H1 (cell line): Measurements from ENCODE around the gene ARPC4. TPM values are rescaled to one million over a fixed set of nuclear protein-coding genes. Genes with fewer than 3 reads are reported as not detected.

Source experiments
- CTCF ChIA-PET: fragments of 300-600 bp; sonication (Branson Sonifier 250); formaldehyde crosslinking; loops from one replicate; lab custom pipeline; 2021; ENCODE audit not compliant: partially characterized antibody; lab: Charles Lee
- POLR2A ChIA-PET: fragments of 300-600 bp; sonication (Branson Sonifier 250); formaldehyde crosslinking; loops from one replicate; lab custom pipeline; 2021; ENCODE audit warnings: inconsistent platforms; ENCODE audit not compliant: partially characterized antibody; lab: Charles Lee
- DNase-seq, 2 experiments: peaks; one replicate each; pipeline versions ENCODE4 v3.0.0 to v3.0.0-alpha.2; 2010 to 2022; ENCODE audit warnings: low spot score in 2 of 2, low read depth in 1 of 2, mixed read lengths in 1 of 2
- FAIRE-seq: peaks from 2 replicates; lab custom pipeline; 2011; peaks lifted over from hg19 to GRCh38; lab: Jason Lieb, UNC
- H2AFZ ChIP-seq: 2 replicates; pipeline ENCODE4 v1.8.1; 2012; ENCODE audit warnings: low read length, inconsistent platforms
- H2AK5ac ChIP-seq: 2 replicates; pipeline ENCODE4 v1.6.1; 2013; ENCODE audit warnings: low read depth, low read length
- H2BK120ac ChIP-seq: replicated peaks from 2 replicates; pipeline ENCODE3; 2013; ENCODE audit warnings: low read depth, low read length, inconsistent platforms
- H2BK12ac ChIP-seq: 2 replicates; pipeline ENCODE4 v1.6.1; 2013; ENCODE audit warnings: low read depth, low read length
- H2BK15ac ChIP-seq: 2 replicates; pipeline ENCODE4 v1.6.1; 2013; ENCODE audit warnings: low read length
- H2BK20ac ChIP-seq: 2 replicates; pipeline ENCODE4 v1.6.1; 2013; ENCODE audit warnings: low read length
- H2BK5ac ChIP-seq: 2 replicates; pipeline ENCODE4 v1.6.1; 2013; ENCODE audit warnings: low read depth, low read length
- H3K14ac ChIP-seq: 2 replicates; pipeline ENCODE4 v1.6.1; 2013; ENCODE audit warnings: inconsistent platforms; ENCODE audit not compliant: insufficient read length
- H3K18ac ChIP-seq: 2 replicates; pipeline ENCODE4 v1.6.1; 2013; ENCODE audit warnings: low read length; ENCODE audit errors: extremely low read depth
- H3K23ac ChIP-seq: 2 replicates; pipeline ENCODE4 v1.6.1; 2013; ENCODE audit warnings: inconsistent platforms; ENCODE audit not compliant: insufficient read length
- H3K23me2 ChIP-seq: 2 replicates; pipeline ENCODE4 v1.6.1; 2013; ENCODE audit warnings: low read depth, low read length
- H3K27ac ChIP-seq: 2 replicates; pipeline ENCODE4 v1.6.1; 2011; ENCODE audit warnings: low read depth, low read length, inconsistent platforms
- H3K27me3 ChIP-seq, 4 experiments: replicated peaks in 1 of 4; 1 replicate in 1 of 4; 2 replicates in 3 of 4; pipeline versions ENCODE4 v1.6.1 to v1.8.1; 2011 to 2013; ENCODE audit warnings: low read length in 3 of 4, mild to moderate bottlenecking in 3 of 4, inconsistent platforms in 2 of 4, mixed read lengths in 2 of 4, moderate library complexity in 1 of 4; ENCODE audit not compliant: control insufficient read depth in 3 of 4, insufficient read depth in 3 of 4; ENCODE audit errors: extremely low read depth in 1 of 4
- H3K36me3 ChIP-seq, 4 experiments: 2 replicates each; pipeline versions ENCODE4 v1.6.1 to v1.8.1; 2011 to 2013; ENCODE audit warnings: mild to moderate bottlenecking in 4 of 4, low read length in 3 of 4, moderate library complexity in 2 of 4, control low read depth in 1 of 4, inconsistent platforms in 1 of 4; ENCODE audit not compliant: insufficient read depth in 4 of 4, control insufficient read depth in 2 of 4
- H3K4ac ChIP-seq: replicated peaks from 2 replicates; pipeline ENCODE3; 2013; ENCODE audit warnings: low read length, low read depth, mixed read lengths, inconsistent platforms; ENCODE audit not compliant: insufficient read length
- H3K4me1 ChIP-seq, 4 experiments: replicated peaks in 1 of 4; 1 replicate in 1 of 4; 2 replicates in 3 of 4; pipeline versions ENCODE4 v1.6.1 to v1.8.1; 2011 to 2013; ENCODE audit warnings: low read length in 3 of 4, inconsistent platforms in 2 of 4, mixed read lengths in 1 of 4; ENCODE audit not compliant: insufficient read depth in 4 of 4, control insufficient read depth in 3 of 4
- H3K4me2 ChIP-seq, 2 experiments: 2 replicates each; pipeline versions ENCODE4 v1.6.1 to v1.8.1; 2011 to 2013; ENCODE audit warnings: low read depth in 2 of 2, low read length in 2 of 2, control low read depth in 1 of 2, inconsistent platforms in 1 of 2, mild to moderate bottlenecking in 1 of 2; ENCODE audit not compliant: insufficient read depth in 1 of 2
- H3K4me3 ChIP-seq, 4 experiments: fragments of 200-600, 300-600 bp in 1 of 4; sonication (generic), shearing (Covaris generic), sonication (Bioruptor Twin) in 1 of 4; 2 replicates each; pipeline versions ENCODE4 v1.5.1 to v1.8.1; 2011 to 2016; ENCODE audit warnings: low read length in 4 of 4, low read depth in 3 of 4, control low read depth in 2 of 4, inconsistent platforms in 2 of 4, mild to moderate bottlenecking in 2 of 4, mixed read lengths in 1 of 4, moderate library complexity in 1 of 4; ENCODE audit not compliant: insufficient read depth in 2 of 4; ENCODE audit errors: extremely low read depth in 1 of 4
- H3K56ac ChIP-seq: replicated peaks from 2 replicates; pipeline ENCODE3; 2013; ENCODE audit warnings: low read depth, mild to moderate bottlenecking, mixed read lengths, low read length, inconsistent platforms; ENCODE audit not compliant: insufficient read length
- H3K79me1 ChIP-seq: 2 replicates; pipeline ENCODE4 v1.6.1; 2013; ENCODE audit warnings: low read depth, low read length, control low read depth
- H3K79me2 ChIP-seq, 2 experiments: 2 replicates each; pipeline versions ENCODE4 v1.6.1 to v1.8.1; 2012 to 2013; ENCODE audit warnings: low read length in 2 of 2, mild to moderate bottlenecking in 2 of 2, inconsistent platforms in 1 of 2; ENCODE audit not compliant: insufficient read depth in 2 of 2, control insufficient read depth in 1 of 2
- H3K9ac ChIP-seq, 4 experiments: replicated peaks in 1 of 4; 1 replicate in 1 of 4; 2 replicates in 3 of 4; pipeline versions ENCODE4 v1.6.1 to v1.8.1; 2011 to 2013; ENCODE audit warnings: low read depth in 3 of 4, low read length in 3 of 4, control low read depth in 2 of 4, mild to moderate bottlenecking in 2 of 4, moderate library complexity in 2 of 4, inconsistent platforms in 1 of 4; ENCODE audit errors: extremely low read depth in 1 of 4
- H3K9me3 ChIP-seq, 2 experiments: 2 replicates each; pipeline versions ENCODE4 v1.6.1 to v1.8.1; 2012 to 2013; ENCODE audit warnings: mild to moderate bottlenecking in 2 of 2, moderate library complexity in 2 of 2, control low read depth in 1 of 2, inconsistent platforms in 1 of 2, low read depth in 1 of 2, low read length in 1 of 2, mixed read lengths in 1 of 2; ENCODE audit not compliant: insufficient read depth in 2 of 2
- H4K20me1 ChIP-seq, 2 experiments: replicated peaks in 1 of 2; 2 replicates each; pipeline versions ENCODE3 to v1.8.1; 2011 to 2013; ENCODE audit warnings: inconsistent platforms in 2 of 2, low read length in 2 of 2, mild to moderate bottlenecking in 1 of 2; ENCODE audit not compliant: insufficient read depth in 2 of 2, control insufficient read depth in 1 of 2
- H4K5ac ChIP-seq: 2 replicates; pipeline ENCODE4 v1.6.1; 2013; ENCODE audit warnings: low read length, low read depth, mixed read lengths, inconsistent platforms; ENCODE audit not compliant: insufficient read length
- H4K8ac ChIP-seq: 2 replicates; pipeline ENCODE4 v1.8.0; 2013; ENCODE audit warnings: mild to moderate bottlenecking, moderate library complexity, low read length, inconsistent platforms; ENCODE audit not compliant: insufficient read depth; ENCODE audit errors: extremely low read depth
- H4K91ac ChIP-seq: replicated peaks from 2 replicates; pipeline ENCODE3; 2013; ENCODE audit warnings: low read length, mixed read lengths, inconsistent platforms; ENCODE audit not compliant: insufficient read length
- BCL11A ChIP-seq, 2 experiments: IDR thresholded peaks; one replicate each; pipeline ENCODE4 v1.6.1; 2011; ENCODE audit warnings: low read depth in 2 of 2, low read length in 2 of 2, mild to moderate bottlenecking in 2 of 2
- CHD1 ChIP-seq: IDR thresholded peaks from 2 replicates; pipeline ENCODE4 v1.6.1; 2012; ENCODE audit warnings: low read depth, low read length, improper control_type of control experiment
- EGR1 ChIP-seq: IDR thresholded peaks from 2 replicates; pipeline ENCODE4 v1.6.1; 2011; ENCODE audit warnings: low read depth, low read length, borderline replicate concordance
- FOSL1 ChIP-seq: IDR thresholded peaks from 2 replicates; pipeline ENCODE4 v1.6.1; 2011; ENCODE audit warnings: mild to moderate bottlenecking, low read depth, low read length, moderate library complexity; ENCODE audit not compliant: insufficient read depth
- GTF2F1 ChIP-seq: IDR thresholded peaks from 2 replicates; pipeline ENCODE4 v1.6.1; 2012; ENCODE audit warnings: low read depth, low read length, improper control_type of control experiment, borderline replicate concordance
- JUN ChIP-seq: IDR thresholded peaks from 2 replicates; pipeline ENCODE4 v1.6.1; 2011; ENCODE audit warnings: low read depth, mild to moderate bottlenecking, improper control_type of control experiment, low read length
- NANOG ChIP-seq: IDR thresholded peaks from 2 replicates; pipeline ENCODE4 v1.6.1; 2011; ENCODE audit warnings: low read length, low read depth, mild to moderate bottlenecking, inconsistent platforms; ENCODE audit not compliant: insufficient read depth, poor library complexity, severe bottlenecking
- NRF1 ChIP-seq: IDR thresholded peaks from 2 replicates; pipeline ENCODE4 v1.6.1; 2011; ENCODE audit warnings: mild to moderate bottlenecking, low read depth, low read length, improper control_type of control experiment
- POU5F1 ChIP-seq: IDR thresholded peaks from 2 replicates; pipeline ENCODE4 v1.6.1; 2011; ENCODE audit warnings: low read depth, mild to moderate bottlenecking, low read length, moderate library complexity
- SAP30 ChIP-seq: fragments of 300-600 bp; sonication (generic); IDR thresholded peaks from 2 replicates; pipeline ENCODE4 v1.7.1; 2012; ENCODE audit warnings: low read length, moderate library complexity, mild to moderate bottlenecking, inconsistent platforms; ENCODE audit not compliant: insufficient read depth, insufficient replicate concordance
- SIX5 ChIP-seq: IDR thresholded peaks from 2 replicates; pipeline ENCODE4 v1.6.1; 2011; ENCODE audit warnings: mild to moderate bottlenecking, low read depth, low read length
- ZNF274 ChIP-seq: IDR thresholded peaks from 2 replicates; pipeline ENCODE4 v1.7.0; 2012; ENCODE audit warnings: low read length, borderline replicate concordance; ENCODE audit errors: extremely low read depth
- WGBS, 2 experiments: shearing (Covaris generic) in 1 of 2; methylation state at CpG; one replicate each; pipeline versions ENCODE4 v1.1.6 to v1.1.7; 2013 to 2015; ENCODE audit warnings: low lambda C conversion rate in 2 of 2, mixed read lengths in 2 of 2, inconsistent platforms in 1 of 2, low coverage in 1 of 2, missing lambda C conversion rate in 1 of 2; ENCODE audit not compliant: insufficient replicate concordance in 2 of 2, insufficient coverage in 1 of 2, insufficient read length in 1 of 2; ENCODE audit errors: extremely low coverage in 1 of 2, missing lambda C conversion rate in 1 of 2; 5-methylcytosine and 5-hydroxymethylcytosine counted together
- polyA plus RNA-seq, 7 experiments: library from polyadenylated mRNA; depleted of rRNA in 3 of 7; stranded (reverse) in 5 of 7; unstranded in 2 of 7; fragments of >200 nt in 5 of 7; fragments of 200-250 nt in 2 of 7; gene quantifications; 1 replicate in 5 of 7; 2 replicates in 1 of 7; 4 replicates in 1 of 7; pipeline versions ENCODE4 v1.2.1 to v1.2.3, GENCODE V29; 2011 to 2013; ENCODE audit warnings: missing spikeins in 2 of 7, mixed read lengths in 2 of 7
- total RNA-seq: library from RNA; stranded (reverse); fragmentation: NEBNext Ultra II Directional; extraction: Animal tissue kit (Norgen Biotek cat#: 25700); gene quantifications from 2 replicates; pipeline ENCODE4 v1.2.1, GENCODE V29; 2021
- TF ChIP-seq, protein P1 (sequence below): IDR thresholded peaks from 2 replicates; pipeline ENCODE4 v1.6.1; 2012; ENCODE audit warnings: inconsistent platforms

Gene ARPC4
- total and polyA plus RNA-seq, 2 of the 8 experiments (the other 6 are each of a cell fraction or from before 2014, with no cell fraction given): 138 to 154 TPM

DNA sequence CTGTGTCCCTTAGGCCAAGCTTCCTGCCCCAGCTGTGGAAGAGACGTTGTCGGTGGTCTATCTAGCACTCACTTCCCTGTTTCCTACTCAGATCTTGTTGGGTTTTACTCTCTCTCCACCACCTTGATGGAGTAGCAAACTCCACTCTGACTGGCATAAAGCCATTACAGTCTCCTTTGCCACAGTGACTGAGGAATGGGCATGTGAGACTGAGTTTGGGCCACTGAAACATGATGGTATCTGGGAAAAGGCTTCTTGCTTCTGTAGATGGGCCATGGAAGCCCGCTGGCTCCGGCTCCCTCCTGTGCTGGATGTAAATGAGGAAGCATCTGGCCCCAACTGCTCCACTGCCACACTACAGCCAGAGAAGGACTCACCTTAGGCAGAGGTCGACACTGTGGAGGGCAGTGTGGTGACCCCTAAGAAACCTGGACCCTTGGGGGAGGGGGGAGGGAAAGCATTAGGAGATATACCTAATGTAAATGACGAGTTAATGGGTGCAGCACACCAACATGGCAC is 13.7 kb upstream of the ARPC4 start:
- peaks cover 0 to 3% (median 0%) of the 10 kb centered on the region in 4 experiments; a peak in 1 of 7 replicates for H3K27me3 ChIP-seq
- no peak overlapping the region for H3K4ac ChIP-seq
- no peak for DNase-seq
- no peak overlapping the region for H3K56ac ChIP-seq
- H3K23me2 ChIP-seq: no peaks in the 10 kb centered on the region; the same call in 1 of the 2 replicates
- no peak overlapping the region for H3K23ac ChIP-seq
- FAIRE-seq: no peak
- no peak overlapping the region for H2BK15ac ChIP-seq
- no peak overlapping the region for H4K8ac ChIP-seq
- no peak overlapping the region for H3K14ac ChIP-seq
- POLR2A ChIA-PET: interaction anchor here (1.7 to 2.6 kb wide), 3 partner anchors 10 to 48 kb away, joined by 3 to 6 read pairs (median 5); partner anchors contain the start of gene BRPF1
- H4K5ac ChIP-seq: no peak overlapping the region
- no peaks in the 10 kb centered on the region for H4K20me1 ChIP-seq
- H3K79me1 ChIP-seq: no peaks in the 10 kb centered on the region
- no peak overlapping the region for H3K18ac ChIP-seq
- H3K36me3 ChIP-seq: peaks cover 2 to 20% (median 16%) of the 10 kb centered on the region in 4 experiments; a peak in 7 of 8 replicates
- no peak overlapping the region for H3K4me2 ChIP-seq
- H2AFZ ChIP-seq: no peak overlapping the region
- H2BK5ac ChIP-seq: no peak overlapping the region
- H3K27ac ChIP-seq: no peak overlapping the region
- no peak overlapping the region for H3K9ac ChIP-seq
- H3K79me2 ChIP-seq: no peaks in the 10 kb centered on the region
- H3K9me3 ChIP-seq: no peaks in the 10 kb centered on the region
- H3K4me1 ChIP-seq: no peaks in the 10 kb centered on the region
- no peak overlapping the region for H4K91ac ChIP-seq
- H2BK120ac ChIP-seq: no peak overlapping the region
- H3K4me3 ChIP-seq: no peak overlapping the region
- no peak overlapping the region for H2BK12ac ChIP-seq
- CTCF ChIA-PET: no interaction called here
- 87% methylated on average over 5 of the region's 6 CpGs; no CpG with 5 or more reads in 1 of the 2 experiments for WGBS, 2 experiments
- H2BK20ac ChIP-seq: no peak overlapping the region
- no peak overlapping the region for H2AK5ac ChIP-seq
- TF ChIP-seq NANOG (no peak), SAP30 (no peak), SIX5 (no peak), EGR1 (no peak), NRF1 (no peak), POU5F1 (no peak), ZNF274 (no peak), JUN (no peak), CHD1 (no peak), BCL11A (IDR thresholded peaks at IDR 0.05; ENCODE audit: low read depth in 2 of 2, low read length in 2 of 2) (no peak), FOSL1 (no peak), GTF2F1 (no peak)
- TF ChIP-seq, protein P1, sequence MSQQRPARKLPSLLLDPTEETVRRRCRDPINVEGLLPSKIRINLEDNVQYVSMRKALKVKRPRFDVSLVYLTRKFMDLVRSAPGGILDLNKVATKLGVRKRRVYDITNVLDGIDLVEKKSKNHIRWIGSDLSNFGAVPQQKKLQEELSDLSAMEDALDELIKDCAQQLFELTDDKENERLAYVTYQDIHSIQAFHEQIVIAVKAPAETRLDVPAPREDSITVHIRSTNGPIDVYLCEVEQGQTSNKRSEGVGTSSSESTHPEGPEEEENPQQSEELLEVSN: no peak
